ENCODE measurements around the gene PARD6B. TPM values are rescaled to one million over a fixed set of nuclear protein-coding genes. Genes with fewer than 3 reads are reported as not detected.

PARD6B gene
- total RNA-seq = 1 to 10 TPM; 6.8 to 9.4 (median 8.4) TPM

GRCh38 chr20:50731055-50731929 is at the start of gene PARD6B:
Gene PARD6B (plus strand): TSS chr20:50731580. CDS start chr20:50731787, 207 bp downstream.
- ATAC-seq (peak; percentile 91 to 92), DNase-seq (peak; percentile 100)
- H3K4me3 Mint-ChIP-seq = peak within 1 kb of the TSS; percentile 88
- no peaks in the 10 kb centered on the region for H3K9me3 Mint-ChIP-seq
- no peaks in the 10 kb centered on the region for H3K27me3 Mint-ChIP-seq (ENCODE audit: low read depth)
- no peaks in the 10 kb centered on the region for H3K36me3 Mint-ChIP-seq (ENCODE audit: insufficient read depth)
- H3K4me1 Mint-ChIP-seq (ENCODE audit: low read depth) = peaks cover 41% of the 10 kb centered on the region

- no peaks in the 10 kb centered on the region for H3K4me1 Mint-ChIP-seq (ENCODE audit: low read depth)
- H3K27me3 Mint-ChIP-seq (ENCODE audit: low read depth) = peaks cover 5% of the 10 kb centered on the region
- DNase-seq (no peak), ATAC-seq (no peak)
- H3K36me3 Mint-ChIP-seq (ENCODE audit: insufficient read depth) = no peaks in the 10 kb centered on the region
- no peak overlapping the region for H3K4me3 Mint-ChIP-seq
- H3K9me3 Mint-ChIP-seq = no peaks in the 10 kb centered on the region
Observed at GRCh38 chr20:50682065-50682464, 49.3 kb upstream of the PARD6B start.

GRCh38 chr20:50682947-50683530 is 48.3 kb upstream of the PARD6B start:
- Mint-ChIP-seq H3K9me3 (no peaks in the 10 kb centered on the region), H3K27me3 (ENCODE audit: low read depth) (peaks cover 6% of the 10 kb centered on the region), H3K4me3 (no peak overlapping the region), H3K36me3 (ENCODE audit: insufficient read depth) (no peaks in the 10 kb centered on the region), H3K4me1 (ENCODE audit: low read depth) (no peaks in the 10 kb centered on the region)
- DNase-seq (no peak), ATAC-seq (no peak)

DNA sequence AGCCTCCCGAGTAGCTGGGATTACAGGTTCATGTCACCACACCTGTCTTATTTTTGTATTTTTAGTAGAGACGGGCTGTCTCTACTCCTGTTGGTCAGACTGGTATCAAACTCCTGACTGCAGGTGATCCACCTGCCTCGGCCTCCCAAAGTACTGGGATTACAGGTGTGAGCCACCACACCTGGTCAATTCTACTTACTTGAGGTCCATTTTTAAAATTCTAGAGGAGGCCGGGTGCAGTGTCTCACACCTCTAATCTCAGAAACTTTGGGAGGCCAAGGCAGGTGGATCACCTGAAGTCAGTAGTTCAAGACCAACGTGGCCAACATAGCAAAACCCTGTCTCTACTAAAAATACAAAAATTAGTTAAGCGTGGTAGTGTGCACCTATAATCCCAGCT is 47.8 kb upstream of the PARD6B start:
- Mint-ChIP-seq H3K9me3 (no peaks in the 10 kb centered on the region), H3K4me3 (no peak overlapping the region), H3K4me1 (ENCODE audit: low read depth) (no peaks in the 10 kb centered on the region), H3K27me3 (ENCODE audit: low read depth) (peaks cover 6% of the 10 kb centered on the region), H3K36me3 (ENCODE audit: insufficient read depth) (no peaks in the 10 kb centered on the region)
- ATAC-seq (no peak), DNase-seq (no peak)

- H3K27me3 Mint-ChIP-seq (ENCODE audit: low read depth) = peaks cover 27% of the 10 kb centered on the region
- H3K36me3 Mint-ChIP-seq (ENCODE audit: insufficient read depth) = no peaks in the 10 kb centered on the region
- no peaks in the 10 kb centered on the region for H3K9me3 Mint-ChIP-seq
- no peak overlapping the region for H3K4me3 Mint-ChIP-seq
- ATAC-seq = no peak
- no peak for DNase-seq
- peaks cover 7% of the 10 kb centered on the region for H3K4me1 Mint-ChIP-seq (ENCODE audit: low read depth)
Observed at GRCh38 chr20:50686821-50687220, 44.6 kb upstream of the PARD6B start.

DNA sequence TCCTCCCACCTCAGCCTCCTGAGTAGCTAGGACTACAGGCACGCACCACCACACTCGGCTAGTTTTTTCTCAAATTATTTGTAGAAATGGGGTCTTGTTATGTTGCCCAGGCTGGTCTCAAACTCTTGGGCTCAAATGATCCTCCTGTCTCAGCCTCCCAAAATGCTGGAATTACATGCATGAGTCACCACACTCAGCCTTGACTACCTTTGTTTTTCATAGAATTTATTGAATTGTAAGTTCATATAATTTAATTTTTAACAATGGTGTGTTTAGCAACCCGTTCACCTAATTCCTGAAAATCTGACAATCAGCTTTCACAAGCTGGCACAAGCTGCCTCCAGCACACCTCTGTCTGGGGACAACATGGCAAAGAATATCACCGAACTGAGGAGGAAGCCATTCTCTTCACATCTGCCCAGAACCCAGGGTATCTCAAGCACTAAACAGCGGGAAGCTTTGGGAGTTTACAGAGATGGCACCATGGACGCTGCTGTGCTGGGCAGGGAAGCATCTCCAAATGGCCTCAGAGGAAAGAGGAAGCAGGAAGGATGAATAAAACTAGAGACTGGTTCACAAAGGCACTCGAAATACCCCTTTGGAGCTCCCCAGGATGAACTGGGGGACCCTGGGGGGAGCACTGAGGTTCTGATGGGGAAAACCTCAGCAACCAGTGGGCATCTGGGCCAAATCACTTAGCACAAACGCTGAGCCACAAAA is 43.0 kb upstream of the PARD6B start:
- DNase-seq (no peak), ATAC-seq (no peak)
- no peak overlapping the region for H3K4me3 Mint-ChIP-seq
- no peaks in the 10 kb centered on the region for H3K9me3 Mint-ChIP-seq
- H3K4me1 Mint-ChIP-seq (ENCODE audit: low read depth) = peaks cover 9% of the 10 kb centered on the region
- no peaks in the 10 kb centered on the region for H3K36me3 Mint-ChIP-seq (ENCODE audit: insufficient read depth)
- peaks cover 39% of the 10 kb centered on the region for H3K27me3 Mint-ChIP-seq (ENCODE audit: low read depth)

- no peaks in the 10 kb centered on the region for H3K9me3 Mint-ChIP-seq
- DNase-seq = no peak
- H3K27me3 Mint-ChIP-seq (ENCODE audit: low read depth) = peaks cover 47% of the 10 kb centered on the region
- no peak for ATAC-seq
- H3K4me1 Mint-ChIP-seq (ENCODE audit: low read depth) = peaks cover 9% of the 10 kb centered on the region
- H3K36me3 Mint-ChIP-seq (ENCODE audit: insufficient read depth) = no peaks in the 10 kb centered on the region
- H3K4me3 Mint-ChIP-seq = no peak overlapping the region
Observed at GRCh38 chr20:50689864-50690649, 41.3 kb upstream of the PARD6B start.

DNA sequence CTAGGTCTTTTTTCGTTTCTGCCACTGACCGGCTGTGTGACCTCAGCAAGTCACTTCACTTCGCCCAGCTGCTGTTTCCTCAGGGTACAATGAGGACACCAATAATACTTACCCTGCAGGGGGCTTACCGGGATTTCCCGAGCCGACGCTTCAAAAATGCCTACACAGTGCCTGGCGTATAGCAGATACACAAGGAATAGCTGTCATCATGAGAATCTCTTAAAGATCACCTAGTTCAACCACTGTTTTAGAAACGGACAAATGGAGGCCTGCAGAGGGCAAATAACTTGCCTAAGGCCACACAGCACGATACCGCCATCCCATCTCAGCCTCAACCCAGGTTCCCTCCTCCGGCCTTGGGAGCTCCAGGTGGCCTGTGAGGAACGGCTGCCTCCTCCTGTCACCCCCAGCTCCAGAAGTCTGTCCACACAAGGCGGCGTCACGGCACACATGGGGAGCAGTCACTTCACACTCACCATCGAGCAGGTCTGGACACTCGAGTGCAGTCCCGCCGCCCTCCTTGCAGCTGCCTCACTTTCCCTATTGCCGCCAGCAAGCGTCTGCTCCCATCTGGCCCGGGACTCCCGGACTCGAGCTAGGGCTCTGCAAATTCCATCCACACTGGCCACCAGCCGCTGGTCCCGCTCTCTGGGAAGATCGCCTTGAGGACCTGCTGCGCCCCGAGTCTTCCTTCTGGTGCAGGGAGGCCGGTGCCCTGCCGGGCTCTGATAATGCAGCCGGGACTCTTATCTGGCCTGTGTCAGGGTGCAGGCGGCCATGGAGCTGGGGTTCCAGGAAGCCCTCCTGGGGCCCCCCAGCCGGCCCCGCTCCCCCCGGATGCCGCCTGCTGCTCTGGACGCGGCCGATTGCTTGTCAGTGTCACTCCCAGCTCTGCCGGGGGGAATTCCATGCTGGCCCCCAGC is 40.5 kb upstream of the PARD6B start, which contains the start of gene RIPOR3:
TSS of gene RIPOR3 (minus strand) at position 893 of the 923 bp plus-strand sequence. CDS start at position 479, 414 bp downstream.
- Mint-ChIP-seq H3K9me3 (no peaks in the 10 kb centered on the region), H3K4me3 (no peak within 1 kb of the TSS), H3K36me3 (ENCODE audit: insufficient read depth) (no peaks in the 10 kb centered on the region), H3K4me1 (ENCODE audit: low read depth) (peaks cover 9% of the 10 kb centered on the region), H3K27me3 (ENCODE audit: low read depth) (peaks cover 47% of the 10 kb centered on the region)
- peak; percentile 25 to 55 for ATAC-seq
- no peak for DNase-seq

GRCh38 chr20:50691573-50692551 is 39.5 kb upstream of the PARD6B start:
- Mint-ChIP-seq H3K36me3 (ENCODE audit: insufficient read depth) (no peaks in the 10 kb centered on the region), H3K4me3 (no peak overlapping the region), H3K9me3 (no peaks in the 10 kb centered on the region), H3K4me1 (ENCODE audit: low read depth) (peaks cover 9% of the 10 kb centered on the region), H3K27me3 (ENCODE audit: low read depth) (peaks cover 47% of the 10 kb centered on the region)
- ATAC-seq (peak in 1 of 2 donors; percentile 52), DNase-seq (no peak)

GRCh38 chr20:50692552-50692933 is 38.8 kb upstream of the PARD6B start:
- no peak for DNase-seq
- H3K4me3 Mint-ChIP-seq = no peak overlapping the region
- peaks cover 9% of the 10 kb centered on the region for H3K4me1 Mint-ChIP-seq (ENCODE audit: low read depth)
- peaks cover 44% of the 10 kb centered on the region for H3K27me3 Mint-ChIP-seq (ENCODE audit: low read depth)
- H3K9me3 Mint-ChIP-seq = no peaks in the 10 kb centered on the region
- H3K36me3 Mint-ChIP-seq (ENCODE audit: insufficient read depth) = no peaks in the 10 kb centered on the region
- ATAC-seq = no peak

DNA sequence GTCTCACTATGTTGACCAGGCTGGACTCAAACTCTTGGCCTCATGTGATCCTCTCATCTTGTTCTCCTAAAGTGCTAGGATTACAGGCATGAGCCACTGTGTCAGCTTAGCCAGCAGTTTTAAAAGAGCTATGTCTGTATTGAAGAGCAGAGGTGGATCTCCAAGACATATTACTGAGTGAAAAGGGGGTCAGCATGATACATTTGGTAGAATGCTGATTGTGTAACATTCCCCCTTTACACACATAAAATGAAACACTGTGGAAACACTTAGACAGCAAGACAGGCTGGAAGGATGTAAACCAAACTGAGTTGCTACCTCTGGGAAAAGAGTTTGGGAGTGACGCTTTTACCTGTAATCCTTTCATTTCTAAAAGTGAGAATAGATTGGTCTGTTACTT is 38.4 kb upstream of the PARD6B start:
- H3K4me1 Mint-ChIP-seq (ENCODE audit: low read depth) = peaks cover 9% of the 10 kb centered on the region
- no peaks in the 10 kb centered on the region for H3K9me3 Mint-ChIP-seq
- ATAC-seq (no peak), DNase-seq (no peak)
- peaks cover 47% of the 10 kb centered on the region for H3K27me3 Mint-ChIP-seq (ENCODE audit: low read depth)
- H3K4me3 Mint-ChIP-seq = no peak overlapping the region
- no peaks in the 10 kb centered on the region for H3K36me3 Mint-ChIP-seq (ENCODE audit: insufficient read depth)

DNA sequence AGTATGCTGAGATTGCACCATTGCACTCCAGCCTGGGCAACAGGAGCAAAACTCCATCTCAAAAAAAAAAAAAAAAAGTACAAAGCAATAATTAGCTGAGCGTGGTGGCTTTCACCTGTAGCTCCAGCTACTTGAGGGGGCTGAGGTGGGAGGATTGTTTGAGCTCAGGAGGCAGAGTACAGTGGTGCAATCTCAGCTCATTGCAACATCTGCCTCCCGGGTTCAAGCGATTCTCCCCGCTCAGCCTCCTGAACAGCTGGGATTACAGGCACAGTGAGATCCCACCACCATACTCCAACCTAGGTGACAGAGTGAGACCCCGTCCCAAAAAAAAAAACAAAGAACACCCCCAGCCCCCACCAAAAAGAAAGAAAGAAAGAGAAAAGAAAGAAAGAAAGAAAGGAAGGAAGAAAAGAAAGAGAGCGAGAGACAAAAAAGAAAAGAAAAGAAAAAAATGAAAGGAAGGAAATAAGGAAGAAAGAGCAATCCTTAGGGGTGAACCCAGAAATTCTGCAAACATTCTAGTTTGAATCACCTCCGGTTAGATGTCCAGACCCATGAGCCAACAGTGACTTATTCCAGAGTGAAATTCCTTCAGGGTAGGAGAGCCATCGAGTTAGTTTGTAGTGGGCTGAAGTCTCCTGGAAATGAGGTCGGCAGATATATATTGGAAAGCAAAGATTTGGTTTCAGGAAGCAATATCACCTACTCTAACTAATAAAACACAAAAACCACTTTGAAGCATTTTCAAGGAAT is 36.8 kb upstream of the PARD6B start:
- Mint-ChIP-seq H3K4me3 (no peak overlapping the region), H3K27me3 (ENCODE audit: low read depth) (peaks cover 45% of the 10 kb centered on the region), H3K4me1 (ENCODE audit: low read depth) (peaks cover 9% of the 10 kb centered on the region), H3K9me3 (no peaks in the 10 kb centered on the region), H3K36me3 (ENCODE audit: insufficient read depth) (no peaks in the 10 kb centered on the region)
- ATAC-seq = no peak
- DNase-seq = no peak

All from activated T-cell treated with anti-CD3 and anti-CD28 coated beads, Interleukin-2, amount 50 U/mL, for 4 hours (primary cell).